ENCODE data around the gene CPPED1.
"Not testable (repeated sequence)": the region's sequence is repeated elsewhere in the genome, so short reads cannot be mapped to it uniquely, and the experiment has no call there.

The CPPED1 gene

DNA sequence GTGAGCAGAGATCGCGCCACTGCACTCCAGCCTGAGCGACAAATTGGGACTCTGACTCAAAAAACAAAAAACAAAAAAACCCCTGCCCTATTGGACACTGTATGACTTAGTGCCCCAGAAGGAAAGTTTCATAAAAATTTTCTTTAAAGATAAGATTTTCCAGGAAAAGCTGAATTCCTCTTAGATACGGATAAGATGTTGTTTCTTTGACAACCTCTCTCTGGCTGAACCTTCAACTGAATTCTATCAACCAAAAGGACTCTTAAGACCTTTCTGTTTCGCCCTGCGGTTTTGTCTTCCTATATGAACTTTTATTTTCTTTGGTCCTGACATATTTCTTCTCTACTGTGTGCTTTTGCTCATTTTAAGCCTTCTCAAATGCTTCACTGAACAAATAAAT is 35.8 kb downstream of the CPPED1 start:
- DNase-seq (ENCODE audit: low read depth in 3 of 3) = no peak

DNA sequence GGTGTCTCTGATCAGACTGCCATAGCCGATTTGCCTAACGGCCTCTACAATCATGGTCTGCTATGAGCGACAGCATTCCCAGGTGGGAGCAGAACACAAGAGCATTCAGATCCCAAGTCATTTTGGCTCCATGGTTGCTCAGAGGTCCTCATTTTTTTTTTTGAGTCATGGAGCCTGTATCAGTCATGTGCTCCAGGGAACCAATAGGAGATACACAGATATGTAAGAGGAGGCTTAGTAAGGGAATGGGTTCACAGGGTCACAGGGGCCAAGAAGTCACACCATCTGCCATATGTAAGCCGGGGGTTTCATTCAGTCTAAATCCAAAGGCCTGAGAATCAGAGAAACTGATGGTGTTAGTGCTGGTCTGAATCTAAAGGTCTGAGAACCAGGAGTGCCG is 36.8 kb downstream of the CPPED1 start:
- DNase-seq (ENCODE audit: low read depth in 3 of 3) = no peak

DNA sequence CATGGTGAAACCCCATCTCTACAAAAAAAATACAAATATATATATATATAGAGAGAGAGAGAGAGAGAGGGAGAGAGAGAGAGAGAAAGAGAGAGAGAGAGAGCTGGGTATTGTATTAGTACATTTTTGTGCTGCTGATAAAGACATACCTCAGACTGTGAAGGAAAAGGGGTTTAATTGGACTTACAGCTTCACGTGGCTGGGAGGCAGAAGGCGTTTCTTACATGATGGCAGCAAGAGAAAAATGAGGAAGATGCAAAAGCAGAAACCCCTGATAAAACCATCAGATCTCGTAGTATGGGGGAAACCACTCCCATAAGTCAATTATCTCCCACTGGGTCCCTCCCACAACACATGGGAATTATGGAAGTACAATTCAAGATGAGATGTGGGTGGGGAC is 37.5 kb downstream of the CPPED1 start:
- DNase-seq (ENCODE audit: low read depth in 3 of 3) = not testable (repeated sequence)

DNA sequence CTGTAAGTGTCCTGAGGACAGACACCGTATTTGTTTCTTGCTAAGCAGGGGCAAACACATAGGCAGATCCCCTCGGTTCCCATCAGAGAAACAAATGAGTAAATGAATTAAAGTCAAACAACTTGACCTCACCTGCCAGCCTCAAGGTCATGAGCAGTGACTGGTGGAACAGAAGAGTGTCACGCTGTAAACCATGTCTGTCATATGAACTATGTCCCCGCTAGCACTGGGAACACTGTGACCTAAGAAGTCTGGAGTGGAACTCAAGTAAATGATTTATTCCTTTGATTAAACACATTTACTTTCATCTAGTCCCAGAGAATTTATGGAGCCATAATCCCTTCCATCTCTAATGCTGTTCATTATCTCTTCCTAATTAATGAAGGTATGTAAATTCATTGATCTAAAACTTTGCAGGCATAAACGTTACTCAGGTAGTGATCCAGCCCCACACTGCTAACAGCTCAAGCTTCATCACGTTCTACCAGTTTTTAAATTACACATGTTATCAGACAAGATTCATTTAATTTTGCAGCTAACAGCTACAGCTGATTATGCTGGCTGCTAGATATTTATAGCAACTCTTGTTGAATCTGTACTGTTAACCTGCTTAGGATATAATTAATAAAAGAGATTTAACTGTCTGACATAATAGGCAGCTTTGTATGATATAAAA is 38.7 kb downstream of the CPPED1 start:
- no peak for DNase-seq (ENCODE audit: low read depth in 3 of 3)

DNA sequence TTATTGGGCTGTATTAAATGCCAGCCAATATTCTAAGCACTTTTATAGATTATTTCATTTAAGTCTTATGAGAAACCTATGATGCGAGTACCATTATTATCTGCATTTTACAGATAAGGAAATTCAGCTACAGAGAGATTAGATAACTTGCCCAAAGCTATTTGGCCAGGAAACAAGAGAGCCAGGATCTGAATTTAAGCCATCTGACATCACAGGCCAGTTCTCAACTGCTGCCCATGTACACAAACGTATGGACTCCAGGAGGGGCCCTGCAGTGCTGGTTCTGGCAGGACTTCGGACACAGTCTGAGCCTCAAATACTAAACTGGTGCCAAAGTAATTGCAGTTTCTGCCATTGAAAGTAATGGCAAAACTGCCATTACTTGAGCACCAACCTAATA is 40.2 kb downstream of the CPPED1 start:
- DNase-seq (ENCODE audit: low read depth in 3 of 3) = no peak

DNA sequence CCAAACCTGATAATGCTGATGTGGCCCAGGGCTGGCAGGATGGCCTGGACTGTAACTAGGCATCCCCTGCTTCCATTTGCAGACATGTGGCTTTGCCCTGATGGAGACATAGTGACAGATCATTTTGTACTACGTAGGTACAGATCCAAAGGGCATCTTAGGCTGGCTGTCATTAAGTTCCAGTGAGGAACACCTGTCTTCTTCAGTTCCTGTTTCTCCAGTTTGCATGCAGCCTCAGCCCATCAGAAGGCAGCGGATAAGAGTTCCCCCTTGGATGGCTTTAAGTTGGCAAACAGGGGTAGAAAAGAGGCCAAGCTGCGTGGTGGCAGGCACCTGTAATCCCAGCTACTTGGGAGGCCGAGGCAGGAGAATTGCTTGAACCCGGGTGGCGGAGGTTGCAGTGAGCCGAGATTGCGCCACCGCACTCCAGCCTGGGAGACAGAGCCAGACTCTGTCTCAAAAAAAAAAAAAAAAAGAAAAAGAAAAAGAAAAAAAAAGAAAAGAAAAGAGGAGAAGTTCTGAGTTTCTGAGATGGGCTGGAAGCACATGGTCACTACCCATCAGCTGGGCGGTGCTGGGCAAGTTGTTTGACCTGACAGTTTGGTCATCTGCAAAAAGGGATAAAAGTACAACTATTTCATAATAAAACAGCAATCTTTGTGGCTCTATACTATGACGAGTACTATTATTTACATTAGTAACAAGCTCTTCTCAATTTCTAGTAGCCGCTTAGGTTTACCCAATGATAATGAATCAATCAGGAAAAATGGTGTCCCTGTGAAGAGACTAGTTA is 42.7 kb downstream of the CPPED1 start:
- no peak for DNase-seq (ENCODE audit: low read depth in 3 of 3)

DNA sequence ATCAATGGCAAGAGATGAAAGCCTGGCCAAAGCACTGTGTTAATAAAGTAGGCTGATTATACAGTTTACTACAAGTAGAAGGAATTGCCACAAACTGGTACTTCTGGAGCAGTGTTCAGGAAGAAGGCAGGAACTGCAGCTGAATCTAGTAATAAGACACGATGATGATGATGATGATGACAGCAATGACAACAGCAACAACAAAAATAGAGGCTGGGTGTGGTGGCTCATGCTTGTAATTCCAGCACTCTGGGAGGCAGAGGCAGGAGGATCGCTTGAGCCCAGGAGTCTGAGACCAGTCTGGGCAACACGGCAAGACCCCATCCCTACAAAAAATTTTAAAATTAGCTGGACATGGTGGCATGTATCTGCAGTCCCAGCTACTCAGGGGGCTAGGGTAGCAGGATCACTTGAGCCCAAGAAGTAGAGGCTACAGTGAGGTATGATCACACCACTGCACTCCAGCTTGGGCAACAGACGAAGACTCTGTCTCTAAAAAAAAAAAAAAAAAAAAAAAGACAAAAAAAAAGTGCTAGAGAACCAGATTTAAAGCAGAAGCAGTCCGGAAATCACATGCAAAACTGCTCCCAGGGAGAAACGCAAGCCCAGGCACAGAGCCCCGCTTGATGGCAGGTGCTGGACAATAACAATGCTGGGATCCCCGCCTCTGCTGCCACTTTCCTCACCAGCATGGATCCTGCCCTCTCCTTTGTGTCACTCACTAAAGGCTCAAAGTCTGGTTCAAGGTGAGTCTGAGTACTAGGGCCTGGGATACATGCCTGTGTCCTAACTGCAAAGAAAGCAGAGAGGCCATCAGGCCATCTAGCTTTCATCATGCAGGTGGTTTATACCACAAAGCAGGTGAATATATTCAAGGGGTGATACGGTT is 44.8 kb downstream of the CPPED1 start:
- DNase-seq (ENCODE audit: low read depth in 3 of 3) = no peak

DNA sequence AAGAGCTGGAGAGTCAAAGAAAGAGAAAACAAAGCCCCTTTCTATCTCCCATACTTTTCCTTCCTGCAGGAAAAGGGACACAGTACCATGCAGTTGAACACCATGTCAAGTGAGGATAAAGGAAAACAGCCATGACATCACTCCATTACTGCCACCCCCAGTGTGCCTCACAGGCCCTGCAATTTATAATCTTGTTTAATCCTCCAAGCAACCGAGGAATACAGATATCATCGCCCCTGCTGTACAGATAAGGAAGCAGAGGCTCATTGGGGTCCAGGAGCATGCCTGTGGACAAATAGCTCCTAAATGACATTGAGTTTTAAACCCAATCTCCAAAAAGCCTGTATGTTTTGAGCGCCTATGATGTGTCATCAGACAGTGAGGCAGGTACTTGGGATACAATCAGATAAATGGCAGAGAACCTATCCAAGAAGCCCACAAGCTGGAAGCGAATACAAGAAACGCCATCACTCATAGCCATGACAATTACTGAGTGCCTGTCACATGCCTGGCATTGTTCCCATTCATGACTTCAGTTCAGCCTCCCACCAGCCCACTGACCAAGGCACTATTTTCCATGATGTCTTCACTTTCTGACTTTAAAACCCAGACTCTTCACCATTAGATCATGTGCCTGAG is 45.5 kb downstream of the CPPED1 start:
- no peak for DNase-seq (ENCODE audit: low read depth in 3 of 3)

DNA sequence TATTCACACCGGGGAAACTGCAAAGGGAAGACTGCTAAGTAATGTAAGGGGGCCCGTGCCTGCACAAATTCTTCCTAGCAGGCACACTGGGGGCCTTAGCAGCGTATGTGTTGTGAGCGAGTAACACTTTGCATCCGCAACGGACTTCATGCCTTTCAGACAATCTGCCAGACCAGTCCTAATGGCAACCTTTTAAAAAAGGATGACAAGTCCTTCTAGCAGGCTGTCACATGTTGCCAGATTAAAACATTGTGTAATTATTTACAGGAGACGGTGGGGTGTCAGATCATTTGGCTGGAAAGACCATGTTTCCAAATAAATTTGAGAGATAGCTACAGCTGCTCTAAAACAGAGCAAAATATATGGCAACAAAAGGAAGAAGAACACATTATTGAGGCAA is 46.1 kb downstream of the CPPED1 start:
- no peak for DNase-seq (ENCODE audit: low read depth in 3 of 3)

DNA sequence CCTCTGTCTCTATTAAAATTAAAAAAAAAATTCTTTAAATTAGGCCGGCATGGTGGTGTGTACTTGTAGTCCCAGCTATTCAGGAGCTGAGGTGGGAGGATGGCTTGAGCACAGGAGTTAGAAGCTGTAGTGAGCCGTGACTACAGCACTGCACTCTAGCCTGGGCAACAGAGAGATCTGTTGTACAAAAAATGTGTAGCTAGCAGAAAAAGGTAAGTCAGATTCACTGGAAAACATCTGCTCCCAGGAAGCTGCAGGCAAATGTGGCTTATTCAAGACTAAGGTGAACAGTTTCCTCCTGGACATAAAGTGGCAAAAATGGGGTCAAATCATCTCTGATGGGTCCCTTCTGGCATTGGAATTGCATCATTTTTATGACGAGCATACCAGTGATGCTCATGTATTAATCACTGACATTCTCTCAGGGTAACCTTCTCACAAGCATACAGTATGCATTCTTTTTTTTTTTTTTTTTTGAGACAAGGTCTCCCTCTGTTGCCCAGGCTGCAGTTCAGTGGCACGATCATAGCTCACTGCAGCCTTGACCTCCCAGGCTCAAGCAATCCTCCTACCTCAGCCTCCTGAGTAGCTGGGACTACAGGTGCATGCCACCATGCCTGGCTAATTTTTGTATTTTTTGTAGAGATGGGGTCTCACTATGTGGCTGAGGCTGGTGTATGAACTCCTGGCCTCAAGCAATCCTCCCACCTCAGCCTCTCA is 48.7 kb downstream of the CPPED1 start:
- DNase-seq (ENCODE audit: low read depth in 3 of 3) = no peak

DNA sequence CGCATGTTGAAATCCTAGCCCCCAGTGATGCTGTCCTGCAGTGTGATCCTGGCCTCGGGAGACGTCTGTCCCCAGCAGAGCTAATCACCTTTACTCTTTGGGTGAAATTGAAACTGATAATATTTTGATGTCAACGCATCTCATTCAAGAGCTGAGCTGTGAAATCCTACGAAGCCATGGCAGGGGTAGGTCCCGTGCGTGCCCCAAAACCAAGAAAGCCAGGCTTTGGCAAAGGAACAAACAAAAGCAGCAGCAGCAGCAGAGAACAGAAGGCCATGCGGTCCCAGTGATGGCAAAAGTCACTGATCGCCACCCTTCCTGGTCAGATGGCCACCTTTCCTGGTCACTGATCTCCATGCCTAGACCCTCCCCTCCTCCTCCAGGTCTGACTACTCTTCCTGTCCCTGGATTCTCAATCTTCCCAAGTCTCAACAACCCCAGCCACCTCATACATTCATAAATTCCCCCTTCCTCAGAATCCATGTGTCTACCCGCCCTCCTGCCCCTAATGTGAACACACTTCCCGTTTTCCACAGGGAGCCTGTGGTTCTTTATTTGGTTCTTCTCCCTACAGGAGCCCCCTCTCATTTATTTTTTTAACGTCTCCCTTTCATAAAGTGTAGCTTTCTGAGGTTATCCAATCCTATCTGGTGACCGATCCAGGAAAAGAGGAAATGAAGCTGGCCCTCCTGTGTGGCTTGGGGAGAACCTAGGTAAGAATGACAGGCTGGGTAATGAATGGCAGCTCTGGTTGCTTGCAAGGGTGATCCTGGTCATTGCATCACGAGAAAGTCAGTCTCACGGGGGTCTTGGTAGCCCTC is 50.3 kb downstream of the CPPED1 start:
- no peak for DNase-seq (ENCODE audit: low read depth in 3 of 3)

DNA sequence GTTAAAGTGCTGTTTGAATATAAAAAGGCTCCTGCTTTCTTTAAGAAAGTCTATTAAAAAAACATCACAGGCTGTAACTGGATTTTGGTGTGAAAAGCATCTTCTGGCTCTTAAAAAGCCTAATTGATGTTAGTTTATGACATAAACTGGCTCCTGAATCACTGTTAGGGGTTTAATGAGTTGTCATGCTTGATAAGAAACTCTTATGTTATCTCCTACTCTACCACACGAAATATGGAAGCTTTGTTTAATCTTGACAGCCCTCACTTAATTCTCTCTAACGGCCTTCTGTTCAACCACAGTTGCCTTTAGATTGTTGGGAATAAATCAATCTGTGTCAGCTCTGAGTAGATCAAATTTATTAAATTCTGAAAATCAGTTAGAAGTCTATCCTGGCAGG is 51.5 kb downstream of the CPPED1 start:
- no peak for DNase-seq (ENCODE audit: low read depth in 3 of 3)

DNA sequence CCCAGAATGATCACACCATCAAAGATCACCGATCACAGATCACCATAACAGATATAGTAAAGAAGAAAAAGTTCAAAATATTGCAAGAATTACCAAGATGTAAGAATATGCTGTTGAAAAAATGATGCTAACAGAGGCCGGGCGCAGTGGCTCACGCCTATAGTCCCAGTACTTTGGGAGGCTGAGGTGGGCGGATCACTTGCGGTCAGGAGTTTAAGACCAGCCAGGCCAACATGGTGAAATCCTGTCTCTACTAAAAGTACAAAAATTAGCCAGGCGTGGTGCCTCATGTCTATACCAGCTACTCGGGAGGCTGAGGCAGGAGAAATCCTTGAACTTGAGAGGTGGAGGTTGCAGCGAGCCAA is 53.2 kb downstream of the CPPED1 start:
- no peak for DNase-seq (ENCODE audit: low read depth in 3 of 3)

DNA sequence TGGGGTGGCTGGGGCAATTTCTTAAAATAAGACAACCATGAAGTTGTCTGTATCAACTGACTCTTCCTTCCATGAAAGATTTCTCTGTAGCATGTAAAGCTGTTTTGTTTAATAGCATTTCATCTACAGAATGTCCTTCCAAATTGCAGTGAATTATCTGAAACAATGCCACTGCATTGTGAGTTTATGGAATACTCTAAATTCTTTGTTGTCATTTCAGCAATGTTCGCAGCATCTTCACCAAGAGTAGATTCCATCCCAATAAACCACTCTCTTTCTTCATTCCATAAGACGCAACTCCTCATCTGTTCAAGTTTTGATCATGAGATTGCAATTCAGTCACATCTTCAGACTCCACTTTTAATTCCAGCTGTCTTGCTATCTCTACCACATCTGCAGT is 54.6 kb downstream of the CPPED1 start:
- DNase-seq (ENCODE audit: low read depth in 3 of 3) = no peak

DNA sequence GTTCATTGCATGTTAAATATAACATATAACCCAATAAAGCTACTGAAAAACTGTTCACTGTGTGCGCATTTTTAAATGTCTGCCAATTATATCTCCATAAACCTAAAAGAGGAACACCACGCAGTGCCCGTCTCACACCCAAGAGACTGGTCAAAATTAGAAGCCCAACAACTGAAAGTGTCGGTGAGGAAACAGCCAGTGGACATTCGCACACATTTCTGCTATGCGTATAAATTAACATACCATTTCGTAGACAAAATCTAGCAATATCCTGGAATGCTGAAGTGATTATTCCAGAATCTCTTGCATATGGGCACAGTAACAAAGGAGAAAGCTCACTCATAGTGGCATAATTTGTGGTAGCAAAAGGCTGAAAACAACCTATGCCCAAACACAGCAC is 55.9 kb downstream of the CPPED1 start:
- no peak for DNase-seq (ENCODE audit: low read depth in 3 of 3)

DNA sequence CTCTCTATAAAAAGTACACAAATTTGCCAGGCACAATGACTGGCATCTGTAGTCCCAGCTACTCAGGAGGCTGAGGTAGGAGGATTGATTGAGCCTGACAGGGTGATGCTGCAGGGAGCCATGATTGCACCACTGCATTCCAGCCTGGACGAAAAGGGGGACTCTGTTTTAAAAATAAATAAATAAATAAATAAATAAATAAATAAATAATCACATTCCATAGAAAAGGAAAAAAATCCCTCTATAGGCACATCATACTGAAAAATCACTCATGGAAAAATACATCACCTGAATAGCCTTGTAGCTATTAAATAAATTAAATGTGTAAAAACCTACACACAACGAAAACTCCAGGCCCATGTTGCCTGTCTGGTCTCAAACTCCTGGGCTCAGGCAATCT is 56.4 kb downstream of the CPPED1 start:
- DNase-seq (ENCODE audit: low read depth in 3 of 3) = no peak

DNA sequence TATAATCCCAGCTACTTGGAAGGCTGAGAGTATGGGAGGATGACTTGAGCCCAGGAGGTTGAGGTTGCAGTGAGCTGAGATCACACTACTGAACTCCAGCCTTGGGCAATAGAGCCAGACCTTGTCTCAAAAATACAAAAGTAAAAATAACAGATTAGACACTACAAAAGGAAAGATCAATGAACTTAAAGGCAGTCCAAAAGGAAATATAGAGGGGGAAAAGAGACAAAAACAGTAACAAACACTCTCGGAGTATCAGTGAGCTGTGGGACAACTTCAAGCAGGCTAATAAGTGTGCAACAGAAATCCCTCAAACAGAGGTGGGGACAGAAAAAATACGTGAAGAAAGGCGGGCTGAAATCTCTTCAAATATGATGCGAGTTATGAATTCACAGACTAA is 58.8 kb downstream of the CPPED1 start:
- no peak for DNase-seq (ENCODE audit: low read depth in 3 of 3)

DNA sequence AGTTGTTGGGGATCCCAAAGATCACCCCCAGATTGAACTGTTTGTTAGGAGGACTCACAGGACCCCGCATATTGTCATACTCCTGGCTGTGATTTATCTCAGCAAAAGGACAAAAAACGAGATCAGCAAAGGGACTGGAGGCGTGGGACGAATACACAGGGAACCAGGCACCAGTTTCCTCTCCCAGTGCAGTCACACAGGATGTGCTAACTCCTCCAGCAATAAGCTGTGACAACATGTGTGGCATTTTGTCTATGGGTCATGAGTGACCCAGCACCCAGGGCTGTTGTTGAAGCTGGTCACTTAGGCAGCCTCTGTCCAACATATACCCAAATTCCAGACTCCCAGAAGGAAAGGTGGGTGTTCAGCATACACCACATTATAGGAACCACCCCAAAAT is 60.9 kb downstream of the CPPED1 start:
- no peak for DNase-seq (ENCODE audit: low read depth in 3 of 3)

DNA sequence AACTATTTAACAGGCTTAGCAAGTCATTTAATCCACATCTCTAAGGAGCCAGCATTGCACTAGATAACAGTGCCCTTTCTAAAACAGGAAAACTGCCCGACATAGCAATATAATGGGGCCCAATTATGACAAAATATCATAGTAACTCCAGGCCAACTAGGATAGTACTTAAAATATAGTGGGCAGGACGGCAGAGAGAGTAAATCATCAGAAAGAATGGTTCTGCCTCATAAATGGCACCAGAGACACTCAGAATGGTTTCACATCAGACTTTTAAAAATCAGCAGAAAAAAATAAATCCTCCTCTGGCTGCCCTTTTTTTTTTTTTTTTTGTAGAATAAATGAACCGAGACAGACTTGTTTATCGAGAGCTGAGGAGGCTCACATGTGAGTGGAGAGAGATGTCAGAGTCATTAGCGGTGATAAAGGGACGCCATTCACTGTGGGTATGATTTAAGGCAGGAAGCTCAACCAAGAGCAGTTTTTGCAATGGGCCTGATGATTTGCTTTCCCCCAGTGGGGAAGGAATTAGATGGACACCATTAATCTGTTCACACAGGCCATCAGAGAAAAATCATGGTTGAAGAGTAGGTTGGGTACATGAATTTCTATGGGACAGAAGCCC is 62.6 kb downstream of the CPPED1 start:
- no peak for DNase-seq (ENCODE audit: low read depth in 3 of 3)

DNA sequence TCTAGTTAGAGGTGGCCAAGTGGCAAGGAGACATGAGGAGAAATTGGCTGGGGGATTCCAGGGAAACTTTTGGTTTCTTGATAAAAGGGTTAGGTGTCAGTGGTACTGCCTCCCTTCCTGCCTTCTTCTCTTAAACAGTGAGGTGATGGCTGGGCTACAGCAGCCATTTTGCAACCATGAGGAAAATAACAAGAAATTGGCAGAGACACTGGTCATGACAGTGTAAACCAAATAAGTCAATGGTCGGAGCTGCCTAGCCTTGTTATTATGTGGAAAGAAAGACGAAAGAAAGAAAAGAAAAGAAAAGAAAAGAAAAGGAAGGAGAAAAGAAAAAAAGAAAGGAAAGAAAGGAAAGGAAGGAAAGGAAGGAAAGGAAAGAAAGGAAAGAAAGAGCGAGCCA is 63.9 kb downstream of the CPPED1 start:
- no peak for DNase-seq (ENCODE audit: low read depth in 3 of 3)

Measured in stimulated activated CD4-positive, alpha-beta T cell treated with anti-CD3 and anti-CD28 coated beads, TNF-alpha, amount 100 ng/mL, for 4 hours (primary cell).